Colonic mucosa (tissue), 4 donors: ENCODE data around the gene BICRAL. TPM values are rescaled to one million over a fixed set of nuclear protein-coding genes. Genes with fewer than 3 reads are reported as not detected.
"Not testable (repeated sequence)": the region's sequence is repeated elsewhere in the genome, so short reads cannot be mapped to it uniquely, and the experiment has no call there.

Experiments used
- DNase-seq: peaks from one replicate; pipeline ENCODE4 v3.0.0-alpha.2; 2020
- H3K27ac ChIP-seq: fragments of 200-600 bp; one replicate; pipeline ENCODE4 v1.8.0; 2021
- H3K27me3 ChIP-seq: fragments of 200-600 bp; one replicate; pipeline ENCODE4 v1.8.0; 2021
- H3K36me3 ChIP-seq: fragments of 200-600 bp; one replicate; pipeline ENCODE4 v1.8.0; 2021
- H3K4me1 ChIP-seq: fragments of 200-600 bp; one replicate; pipeline ENCODE4 v1.8.0; 2021; ENCODE audit warnings: mild to moderate bottlenecking
- H3K4me3 ChIP-seq: fragments of 200-600 bp; one replicate; pipeline ENCODE4 v1.8.0; 2021
- H3K9ac ChIP-seq, 2 donors: one replicate each; pipeline ENCODE4 v1.7.0; 2013; ENCODE audit warnings: control low read depth in 2 of 2, low read depth in 2 of 2, low read length in 2 of 2
- H3K9me3 ChIP-seq: fragments of 200-600 bp; one replicate; pipeline ENCODE4 v1.8.0; 2021
- CTCF ChIP-seq: fragments of 200-600 bp; IDR thresholded peaks from one replicate; pipeline ENCODE4 v1.8.0; 2022; ENCODE audit warnings: antibody characterized with exemption, mild to moderate bottlenecking
- intact Hi-C: fragments of 100-400 bp; cut with DNase I; formaldehyde crosslinking; loops from one replicate; pipeline ENCODE4 v1.14.1; 2022
- total RNA-seq, 2 donors: library from RNA; stranded (reverse); fragmentation: NEBNext Ultra II Directional in 1 of 2; extraction: Animal tissue kit (Norgen Biotek cat#: 25700) in 1 of 2; gene quantifications; one replicate each; pipeline ENCODE4 v1.2.1, GENCODE V29; 2021
- donor health status: healthy.
- donor health status: DM: no; HTN: no; CAD: no.
- donor health status: DM: no; HTN: no; CAD: no.

Gene BICRAL
- total RNA-seq, 2 donors from 2014 or later = 11.5 to 15.3 TPM

DNA sequence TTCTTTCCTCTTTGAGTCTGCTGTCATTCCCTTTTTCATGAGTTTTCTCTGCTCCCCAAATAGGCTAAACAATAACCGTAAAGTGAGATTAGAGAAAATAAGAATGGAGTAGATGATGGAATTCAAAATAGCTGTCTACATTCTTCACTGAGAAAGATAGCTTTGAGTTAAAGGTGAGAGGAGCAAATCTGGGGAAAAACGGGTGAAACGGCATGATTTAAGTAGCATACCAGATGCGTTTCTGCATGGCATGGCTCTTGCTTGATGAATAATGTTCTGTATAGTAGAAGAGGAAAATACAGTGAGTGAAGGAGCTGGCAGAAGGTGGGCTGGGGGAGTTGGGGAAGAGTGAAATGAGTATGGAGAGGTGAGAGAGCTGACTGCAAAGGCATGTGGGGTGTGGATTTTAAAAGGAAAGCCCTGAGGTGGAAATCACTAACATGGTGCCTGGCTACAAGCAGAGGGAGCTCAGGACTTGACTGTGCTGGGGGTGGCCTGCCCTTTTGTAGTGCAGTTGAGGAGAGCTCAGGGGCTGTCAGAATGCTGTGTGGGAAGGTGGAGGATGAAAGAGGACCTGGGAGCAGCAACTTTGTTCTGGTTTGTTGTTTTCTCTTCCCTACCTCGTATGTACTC, 8.8 kb downstream of the BICRAL start:
- Histone ChIP-seq H3K4me1 (peaks cover 5% of the 10 kb centered on the region), H3K27me3 (no peaks in the 10 kb centered on the region), H3K9me3 (no peaks in the 10 kb centered on the region), H3K9ac (no peak overlapping the region), H3K27ac (no peak overlapping the region), H3K4me3 (no peak overlapping the region), H3K36me3 (no peaks in the 10 kb centered on the region)
- DNase-seq = no peak
- intact Hi-C loops = no loop called here
- TF ChIP-seq CTCF = no peak

- no peak for TF ChIP-seq CTCF
- intact Hi-C loops = no loop called here
- no peaks in the 10 kb centered on the region for H3K4me1 ChIP-seq
These were observed 10.0 kb downstream of the BICRAL start for GRCh38 chr6:42791706-42792320.

GRCh38 chr6:42795651-42796050, 13.8 kb downstream of the BICRAL start:
- Histone ChIP-seq H3K4me1 (no peaks in the 10 kb centered on the region), H3K4me3 (no peak overlapping the region), H3K27ac (no peak overlapping the region), H3K27me3 (no peaks in the 10 kb centered on the region), H3K9me3 (no peaks in the 10 kb centered on the region), H3K9ac (no peak overlapping the region), H3K36me3 (no peaks in the 10 kb centered on the region)
- no peak for DNase-seq
- intact Hi-C loops = no loop called here
- TF ChIP-seq CTCF = no peak

More at GRCh38 chr6:42791706-42792320, 10.0 kb downstream of the BICRAL start:
- no peak overlapping the region for H3K27ac ChIP-seq
- DNase-seq = no peak
- no peak overlapping the region for H3K4me3 ChIP-seq
- H3K9ac ChIP-seq = no peak overlapping the region
- no peaks in the 10 kb centered on the region for H3K27me3 ChIP-seq
- H3K36me3 ChIP-seq = no peaks in the 10 kb centered on the region
- H3K9me3 ChIP-seq = no peaks in the 10 kb centered on the region

GRCh38 chr6:42796171-42796570, 14.3 kb downstream of the BICRAL start:
- Histone ChIP-seq H3K4me3 (no peak overlapping the region), H3K27me3 (no peaks in the 10 kb centered on the region), H3K27ac (no peak overlapping the region), H3K9ac (no peak overlapping the region), H3K9me3 (no peaks in the 10 kb centered on the region), H3K4me1 (no peaks in the 10 kb centered on the region), H3K36me3 (no peaks in the 10 kb centered on the region)
- no peak for TF ChIP-seq CTCF
- no peak for DNase-seq
- intact Hi-C loops = no loop called here

GRCh38 chr6:42797696-42798095, 15.8 kb downstream of the BICRAL start:
- H3K9me3 ChIP-seq, H3K27me3 ChIP-seq, H3K9ac ChIP-seq, intact Hi-C loops, DNase-seq, H3K27ac ChIP-seq, H3K36me3 ChIP-seq, H3K4me1 ChIP-seq, H3K4me3 ChIP-seq: not testable (repeated sequence)

- Histone ChIP-seq H3K4me1 (no peaks in the 10 kb centered on the region), H3K27me3 (no peaks in the 10 kb centered on the region), H3K4me3 (no peak overlapping the region), H3K36me3 (no peaks in the 10 kb centered on the region), H3K9me3 (no peaks in the 10 kb centered on the region), H3K27ac (no peak overlapping the region), H3K9ac (no peak overlapping the region)
- no peak for TF ChIP-seq CTCF
- no peak for DNase-seq
- intact Hi-C loops = no loop called here
These were observed 23.5 kb downstream of the BICRAL start for GRCh38 chr6:42805297-42805861.

GRCh38 chr6:42806359-42806758, 24.5 kb downstream of the BICRAL start:
- H3K4me3 ChIP-seq = not testable (repeated sequence)

More at GRCh38 chr6:42806359-42806758, 24.5 kb downstream of the BICRAL start:
- H3K9me3 ChIP-seq, H3K36me3 ChIP-seq, H3K9ac ChIP-seq, intact Hi-C loops, H3K4me1 ChIP-seq, H3K27me3 ChIP-seq, DNase-seq, H3K27ac ChIP-seq: not testable (repeated sequence)
